Measurements from ENCODE around the gene FBLN7.

FBLN7 gene

DNA sequence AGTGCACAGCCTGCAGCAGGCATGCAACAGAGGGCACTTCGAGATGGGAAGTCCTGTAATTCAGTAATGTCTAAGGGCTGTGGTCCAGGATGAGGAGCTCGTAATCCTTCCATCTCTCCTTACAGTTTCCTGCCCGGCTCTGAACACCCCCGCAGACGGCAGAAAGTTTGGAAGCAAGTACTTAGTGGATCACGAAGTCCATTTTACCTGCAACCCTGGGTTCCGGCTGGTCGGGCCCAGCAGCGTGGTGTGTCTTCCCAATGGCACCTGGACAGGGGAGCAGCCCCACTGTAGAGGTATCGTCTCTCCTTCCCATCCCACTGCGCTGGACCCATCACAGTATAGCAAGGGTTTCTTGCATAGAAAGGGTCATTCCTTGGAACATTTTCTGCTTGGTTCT, 26.7 kb downstream of the FBLN7 start:
- Histone ChIP-seq H3K27me3 (no peaks in the 10 kb centered on the region), H3K36me3 (no peaks in the 10 kb centered on the region), H3K4me1 (no peaks in the 10 kb centered on the region), H3K9me3 (no peaks in the 10 kb centered on the region), H3K4me3 (ENCODE audit: low read depth, low read length) (no peak overlapping the region)
- no peak for DNase-seq
- TF ChIP-seq, protein P1, sequence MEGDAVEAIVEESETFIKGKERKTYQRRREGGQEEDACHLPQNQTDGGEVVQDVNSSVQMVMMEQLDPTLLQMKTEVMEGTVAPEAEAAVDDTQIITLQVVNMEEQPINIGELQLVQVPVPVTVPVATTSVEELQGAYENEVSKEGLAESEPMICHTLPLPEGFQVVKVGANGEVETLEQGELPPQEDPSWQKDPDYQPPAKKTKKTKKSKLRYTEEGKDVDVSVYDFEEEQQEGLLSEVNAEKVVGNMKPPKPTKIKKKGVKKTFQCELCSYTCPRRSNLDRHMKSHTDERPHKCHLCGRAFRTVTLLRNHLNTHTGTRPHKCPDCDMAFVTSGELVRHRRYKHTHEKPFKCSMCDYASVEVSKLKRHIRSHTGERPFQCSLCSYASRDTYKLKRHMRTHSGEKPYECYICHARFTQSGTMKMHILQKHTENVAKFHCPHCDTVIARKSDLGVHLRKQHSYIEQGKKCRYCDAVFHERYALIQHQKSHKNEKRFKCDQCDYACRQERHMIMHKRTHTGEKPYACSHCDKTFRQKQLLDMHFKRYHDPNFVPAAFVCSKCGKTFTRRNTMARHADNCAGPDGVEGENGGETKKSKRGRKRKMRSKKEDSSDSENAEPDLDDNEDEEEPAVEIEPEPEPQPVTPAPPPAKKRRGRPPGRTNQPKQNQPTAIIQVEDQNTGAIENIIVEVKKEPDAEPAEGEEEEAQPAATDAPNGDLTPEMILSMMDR (IDR thresholded peaks at IDR 0.05; ENCODE audit: low read depth, low read length): no peak

- Histone ChIP-seq H3K36me3 (no peaks in the 10 kb centered on the region), H3K27me3 (no peaks in the 10 kb centered on the region)
- TF ChIP-seq, protein P1 (IDR thresholded peaks at IDR 0.05; ENCODE audit: low read depth, low read length): no peak
These were observed 27.1 kb downstream of the FBLN7 start for GRCh38 chr2:112165296-112165695.

GRCh38 chr2:112166806-112167499, 28.8 kb downstream of the FBLN7 start:
- Histone ChIP-seq H3K27me3 (no peaks in the 10 kb centered on the region), H3K4me3 (ENCODE audit: low read depth, low read length) (no peak overlapping the region), H3K36me3 (no peaks in the 10 kb centered on the region), H3K9me3 (no peaks in the 10 kb centered on the region), H3K4me1 (no peaks in the 10 kb centered on the region)
- DNase-seq: no peak
- TF ChIP-seq, protein P1 (IDR thresholded peaks at IDR 0.05; ENCODE audit: low read depth, low read length): no peak

More at GRCh38 chr2:112165296-112165695, 27.1 kb downstream of the FBLN7 start:
- no peak for DNase-seq
- H3K4me3 ChIP-seq (ENCODE audit: low read depth, low read length): no peak overlapping the region
- H3K4me1 ChIP-seq: no peaks in the 10 kb centered on the region
- H3K9me3 ChIP-seq: no peaks in the 10 kb centered on the region

- no peak for DNase-seq
- H3K9me3 ChIP-seq: no peaks in the 10 kb centered on the region
- TF ChIP-seq, protein P1 (IDR thresholded peaks at IDR 0.05; ENCODE audit: low read depth, low read length): no peak
- H3K4me1 ChIP-seq: no peaks in the 10 kb centered on the region
- no peaks in the 10 kb centered on the region for H3K36me3 ChIP-seq
- no peak overlapping the region for H3K4me3 ChIP-seq (ENCODE audit: low read depth, low read length)
- no peaks in the 10 kb centered on the region for H3K27me3 ChIP-seq
These were observed 30.4 kb downstream of the FBLN7 start for GRCh38 chr2:112168422-112169124.

GRCh38 chr2:112170495-112170894, 32.3 kb downstream of the FBLN7 start:
- Histone ChIP-seq H3K36me3 (no peaks in the 10 kb centered on the region), H3K4me3 (ENCODE audit: low read depth, low read length) (no peak overlapping the region), H3K27me3 (no peaks in the 10 kb centered on the region), H3K9me3 (no peaks in the 10 kb centered on the region), H3K4me1 (no peaks in the 10 kb centered on the region)
- TF ChIP-seq, protein P1 (IDR thresholded peaks at IDR 0.05; ENCODE audit: low read depth, low read length): no peak
- no peak for DNase-seq
